Activated T-cell treated with anti-CD3 and anti-CD28 coated beads, Interleukin-2, amount 50 U/mL, for 1 hour (primary cell): ENCODE data around the gene ACACA.
"Not testable (repeated sequence)": the region's sequence is repeated elsewhere in the genome, so short reads cannot be mapped to it uniquely, and the experiment has no call there.

Experiments
- DNase-seq: peaks from one replicate; pipeline ENCODE4 v3.0.0-alpha.2; 2020

ACACA gene

GRCh38 chr17:37392024-37392590 lies 14.5 kb downstream of the ACACA start:
- DNase-seq: no peak

GRCh38 chr17:37391146-37391545 lies 15.5 kb downstream of the ACACA start:
- no peak for DNase-seq

- DNase-seq: no peak
Measured at GRCh38 chr17:37389160-37389559, 17.5 kb downstream of the ACACA start.

GRCh38 chr17:37388266-37388665 lies 18.4 kb downstream of the ACACA start:
- DNase-seq: no peak

GRCh38 chr17:37386462-37386861 lies 20.2 kb downstream of the ACACA start:
- no peak for DNase-seq

- DNase-seq: no peak
Measured at GRCh38 chr17:37385474-37385990, 21.1 kb downstream of the ACACA start.

- DNase-seq: no peak
Measured at GRCh38 chr17:37384560-37385149, 22.0 kb downstream of the ACACA start.

GRCh38 chr17:37382056-37382455 lies 24.6 kb downstream of the ACACA start:
- DNase-seq: no peak

- no peak for DNase-seq
Measured at GRCh38 chr17:37375706-37376105, 30.9 kb downstream of the ACACA start, which contains the start of gene C17orf78. Gene C17orf78, plus strand, starts transcription at chr17:37375985. Its CDS starts 108 bp downstream, at chr17:37376093.

GRCh38 chr17:37373530-37374159 lies 33.0 kb downstream of the ACACA start:
- peak; percentile 53 for DNase-seq

GRCh38 chr17:37368577-37368976 lies 38.1 kb downstream of the ACACA start:
- DNase-seq: no peak

- no peak for DNase-seq
Measured at GRCh38 chr17:37365589-37365988, 41.0 kb downstream of the ACACA start.

GRCh38 chr17:37361543-37361942 lies 45.1 kb downstream of the ACACA start:
- no peak for DNase-seq

GRCh38 chr17:37360632-37361031 lies 46.0 kb downstream of the ACACA start:
- no peak for DNase-seq

- no peak for DNase-seq
Measured at GRCh38 chr17:37359682-37360188, 46.9 kb downstream of the ACACA start.

GRCh38 chr17:37358830-37359681 lies 47.6 kb downstream of the ACACA start:
- peak; percentile 91 for DNase-seq

- DNase-seq: no peak
Measured at GRCh38 chr17:37358098-37358829, 48.4 kb downstream of the ACACA start.

- not testable (repeated sequence) for DNase-seq
Measured at GRCh38 chr17:37356796-37357569, 49.7 kb downstream of the ACACA start.

- DNase-seq: not testable (repeated sequence)
Measured at GRCh38 chr17:37346863-37347402, 59.7 kb downstream of the ACACA start.

GRCh38 chr17:37344519-37344918 lies 62.1 kb downstream of the ACACA start:
- no peak for DNase-seq

GRCh38 chr17:37342589-37342988 lies 64.0 kb downstream of the ACACA start:
- no peak for DNase-seq
